HG02610 (cell line): ENCODE data around the gene SURF2.
"Not testable (repeated sequence)": the region's sequence is repeated elsewhere in the genome, so short reads cannot be mapped to it uniquely, and the experiment has no call there.

Source experiments
- ATAC-seq: cut with Tn5 transposase; IDR thresholded peaks from one replicate; pipeline ENCODE4 v1.9.1; 2021; ENCODE audit warnings: mild to moderate bottlenecking, moderate library complexity; ENCODE audit not compliant: unreplicated experiment

SURF2 gene

DNA sequence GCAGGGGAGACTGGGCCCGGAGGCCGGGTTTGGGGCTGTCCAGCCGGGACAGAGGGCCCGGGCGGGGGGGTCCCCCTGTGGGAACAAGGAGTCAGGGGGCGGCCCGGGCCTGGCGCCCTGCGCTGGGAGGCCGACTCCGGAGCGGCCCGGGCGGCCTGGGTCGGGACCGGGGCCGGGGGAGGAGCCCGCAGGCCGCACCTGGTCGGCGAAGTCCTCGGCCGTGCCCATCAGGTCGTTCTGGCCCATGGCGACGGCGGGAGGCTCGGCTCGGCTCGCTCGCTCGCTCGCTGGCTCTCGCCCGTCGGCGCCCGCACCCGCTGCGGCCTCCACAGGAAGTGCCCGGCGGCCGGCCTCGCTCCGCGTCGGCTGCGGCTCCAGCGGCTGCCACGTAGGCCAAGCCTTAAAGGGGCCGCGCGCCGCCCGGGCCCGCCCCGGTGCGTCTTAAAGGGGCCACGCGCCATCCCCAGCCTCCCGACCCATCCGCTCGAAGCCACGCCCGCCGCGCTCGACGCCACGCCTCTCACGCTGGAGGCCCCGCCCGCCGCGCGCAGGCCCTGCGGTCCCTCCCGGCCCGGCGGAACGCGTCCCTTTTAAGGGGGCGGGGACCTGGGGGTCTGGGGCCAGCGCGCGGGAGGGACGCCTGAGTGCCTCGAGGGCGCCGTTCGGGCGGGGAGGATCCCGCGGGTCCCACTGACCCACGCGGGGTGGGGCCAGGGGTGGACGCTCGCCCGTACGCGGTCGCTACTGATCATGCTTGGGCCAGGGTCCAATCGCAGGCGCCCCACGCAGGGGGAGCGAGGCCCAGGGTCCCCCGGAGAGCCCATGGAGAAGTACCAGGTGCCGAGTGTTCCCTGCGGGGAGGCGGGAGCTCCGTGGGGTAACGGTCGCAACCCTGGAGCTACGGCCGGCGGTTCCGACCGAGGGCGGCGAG lies 19.6 kb downstream of the SURF2 start, which contains the start of the genes STKLD1 and SURF4:
Gene STKLD1, plus strand, starts transcription at position 643 of the 931 bp plus-strand sequence. Its CDS starts 108 bp downstream, at position 751.
Gene SURF4, minus strand, starts transcription at position 337 of the 931 bp plus-strand sequence. Its CDS starts 91 bp downstream, at position 246.
- peak; percentile 87 for ATAC-seq

DNA sequence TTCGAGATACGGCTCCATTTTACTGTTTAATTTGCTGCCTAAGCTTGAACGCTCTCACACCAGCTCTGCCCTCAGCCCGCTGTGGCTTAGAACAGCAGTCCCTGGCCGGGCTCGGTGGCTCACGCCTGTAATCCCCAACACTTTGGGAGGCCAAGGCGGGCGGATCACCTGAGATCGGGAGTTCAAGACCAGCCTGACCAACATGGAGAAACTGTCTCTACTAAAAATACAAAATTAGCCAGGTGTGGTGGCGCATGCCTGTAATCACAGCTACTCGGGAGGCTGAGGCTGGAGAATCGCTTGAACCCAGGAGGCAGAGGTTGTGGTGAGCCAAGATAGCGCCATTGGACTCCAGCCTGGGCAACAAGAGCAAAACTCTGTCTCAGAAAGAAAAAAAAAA lies 20.9 kb downstream of the SURF2 start:
- not testable (repeated sequence) for ATAC-seq

DNA sequence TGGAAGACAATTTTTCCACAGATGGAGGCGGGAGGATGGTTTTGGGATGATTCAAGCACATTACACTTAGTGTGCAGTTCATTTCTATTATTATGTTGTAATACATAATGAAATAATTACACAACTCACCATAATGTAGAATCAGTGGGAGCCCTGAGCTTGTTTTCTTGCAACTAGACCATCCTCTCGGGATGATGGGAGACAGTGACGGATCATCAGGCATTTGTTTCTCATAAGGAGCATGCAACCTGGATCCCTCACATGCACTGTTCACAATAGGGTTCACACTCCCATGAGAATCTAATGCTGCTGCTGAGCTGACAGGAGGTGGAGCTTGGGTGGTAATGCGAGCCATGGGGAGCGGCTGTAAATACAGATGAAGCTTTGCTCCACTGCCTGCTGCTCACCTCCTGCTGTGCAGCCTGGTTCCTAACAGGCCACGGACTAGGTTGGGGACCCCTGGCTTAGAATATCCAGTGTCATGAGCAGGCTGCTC lies 21.4 kb downstream of the SURF2 start:
- ATAC-seq = no peak

- no peak for ATAC-seq
Measured at GRCh38 chr9:133378408-133378962, 22.1 kb downstream of the SURF2 start.

DNA sequence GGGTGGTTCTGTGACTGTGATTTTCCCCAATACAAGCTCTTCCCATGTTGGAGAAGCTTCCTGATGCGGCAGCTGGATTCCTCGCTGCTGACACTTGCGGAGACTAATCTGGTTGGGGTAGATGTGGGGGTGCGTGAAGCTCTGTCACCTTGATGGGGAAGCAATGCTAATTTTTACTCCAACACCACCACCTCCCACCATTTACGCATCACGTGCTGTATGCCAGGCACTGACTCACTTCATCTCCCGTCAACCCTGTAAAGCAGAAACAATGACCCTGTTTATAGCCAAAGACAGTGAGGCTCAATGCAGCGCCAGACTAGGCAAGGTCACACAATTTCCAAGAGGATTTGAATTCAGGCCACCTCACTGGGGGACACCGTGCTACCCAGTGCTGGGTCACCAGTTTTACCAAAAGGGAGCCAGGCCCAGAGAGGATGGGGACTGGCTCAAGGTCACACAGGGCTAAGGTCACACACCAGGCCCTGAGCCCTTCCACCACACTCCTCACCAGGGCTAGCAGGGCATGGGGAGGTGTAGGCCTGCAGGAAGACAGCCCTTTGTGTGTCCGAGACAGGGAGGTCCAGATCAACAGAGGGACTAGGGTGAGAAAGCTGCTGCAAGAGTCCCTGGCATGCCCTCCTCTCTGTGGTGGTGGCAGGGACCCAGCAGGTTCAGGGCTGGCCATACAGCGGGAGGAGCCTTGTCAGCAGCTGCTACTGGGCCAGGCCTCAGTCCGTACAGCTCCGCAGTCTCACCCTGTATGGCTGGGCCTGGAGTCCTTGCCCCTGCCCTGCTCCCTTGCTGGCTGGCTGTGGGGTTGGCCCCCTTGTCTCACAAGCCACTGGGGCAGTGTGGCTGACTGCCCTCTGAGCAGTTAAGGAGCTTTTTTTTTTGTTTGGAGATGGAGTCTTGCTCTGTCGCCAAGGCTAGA lies 23.1 kb downstream of the SURF2 start:
- no peak for ATAC-seq

DNA sequence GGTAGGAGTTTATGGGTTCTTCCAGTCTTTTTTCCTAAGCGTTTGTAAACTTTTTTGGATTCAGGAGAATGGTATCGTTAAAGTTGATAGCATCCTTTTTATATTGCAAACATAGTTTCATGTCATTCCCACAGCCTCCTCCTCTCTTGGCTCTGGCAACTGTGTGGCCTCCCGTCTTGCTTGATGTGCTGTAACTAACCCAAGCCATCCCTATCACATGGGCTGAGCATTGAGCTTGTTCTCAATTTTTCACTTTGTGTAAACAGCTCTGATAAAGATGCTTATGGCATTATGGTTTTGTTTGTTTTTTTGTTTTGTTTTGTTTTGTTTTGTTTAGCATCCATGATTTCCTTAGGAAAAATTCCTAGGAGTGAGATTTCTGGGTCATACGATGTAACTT lies 24.4 kb downstream of the SURF2 start:
- ATAC-seq = no peak

DNA sequence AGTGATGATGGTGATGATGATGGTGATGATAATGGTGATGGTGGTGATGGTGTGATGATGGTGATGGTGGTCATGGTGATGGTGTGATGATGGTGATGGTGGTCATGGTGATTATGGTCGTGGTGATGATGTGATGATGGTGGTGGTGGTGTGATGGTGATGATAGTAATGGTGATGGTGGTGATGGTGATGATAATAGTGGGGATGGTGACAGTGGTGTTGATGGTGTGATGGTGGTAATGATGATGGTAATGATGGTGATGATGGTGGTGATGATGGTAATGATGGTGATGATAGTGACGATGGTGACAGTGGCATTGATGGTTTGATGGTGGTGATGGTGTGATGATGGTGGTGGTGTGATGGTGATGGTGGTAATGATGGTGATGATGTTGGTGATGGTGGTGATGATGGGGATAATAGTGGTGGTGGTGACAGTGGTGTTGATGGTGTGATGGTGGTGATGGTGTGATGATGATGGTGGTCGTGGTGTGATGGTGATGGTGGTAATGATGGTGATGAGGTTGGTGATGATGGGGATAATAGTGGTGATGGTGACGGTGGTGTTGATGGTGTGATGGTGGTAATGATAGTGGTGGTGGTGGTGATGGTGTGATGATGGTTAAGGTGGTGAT lies 26.3 kb downstream of the SURF2 start:
- ATAC-seq = no peak

GRCh38 chr9:133383438-133383837 lies 27.1 kb downstream of the SURF2 start:
- no peak for ATAC-seq

DNA sequence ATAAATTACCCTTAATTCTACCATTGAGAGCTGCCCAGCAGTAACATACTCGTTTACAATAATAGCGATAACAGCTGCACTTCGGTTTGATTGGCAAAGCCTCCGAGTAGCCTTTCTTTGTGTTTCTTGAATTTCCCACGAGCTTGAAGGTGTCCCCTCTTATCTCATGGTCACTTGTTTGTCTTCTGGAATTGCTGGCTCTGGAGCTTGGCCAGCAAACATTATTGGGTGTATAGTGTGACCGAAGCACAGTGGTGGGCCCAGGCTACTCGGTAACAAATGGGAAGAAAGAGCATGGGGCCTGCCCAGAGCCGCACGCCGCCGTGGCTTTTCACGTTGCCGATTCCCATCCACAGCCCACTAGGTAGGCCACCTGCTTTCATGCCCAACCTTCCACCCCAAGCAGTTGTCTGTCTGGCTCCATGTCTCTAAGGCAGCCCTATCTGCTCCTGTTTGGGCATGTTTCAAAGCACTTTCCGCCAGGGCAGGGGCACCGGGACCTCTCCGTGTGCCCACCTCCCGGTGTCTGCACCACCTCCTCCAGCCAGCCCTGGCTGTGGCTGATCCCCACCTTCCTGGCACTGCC lies 28.5 kb downstream of the SURF2 start:
- no peak for ATAC-seq

- no peak for ATAC-seq
Measured at GRCh38 chr9:133385452-133385851, 29.1 kb downstream of the SURF2 start.

- ATAC-seq = no peak
Measured at GRCh38 chr9:133386338-133386737, 30.0 kb downstream of the SURF2 start.

DNA sequence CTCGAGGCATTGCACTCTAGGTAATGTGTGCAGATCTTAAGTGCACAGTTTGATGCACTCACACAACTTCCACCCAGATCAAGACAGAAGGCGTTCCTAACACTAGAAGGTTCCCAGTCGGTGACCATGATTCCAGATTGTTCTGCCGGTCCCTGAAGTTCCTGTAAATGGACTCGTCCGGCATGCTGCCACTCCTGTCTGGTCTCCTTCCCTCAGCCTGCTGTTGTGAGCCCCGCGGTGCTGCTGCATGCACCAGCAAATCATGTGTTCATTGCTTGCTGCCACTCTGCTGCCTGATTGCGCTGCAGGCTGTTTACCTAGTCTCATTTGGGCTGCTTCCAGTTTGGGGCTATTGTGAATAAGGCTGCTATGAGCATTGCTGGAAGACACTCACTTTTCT lies 31.3 kb downstream of the SURF2 start:
- no peak for ATAC-seq

- ATAC-seq = no peak
Measured at GRCh38 chr9:133389025-133389557, 32.7 kb downstream of the SURF2 start.

- ATAC-seq = no peak
Measured at GRCh38 chr9:133389562-133389961, 33.2 kb downstream of the SURF2 start.

- no peak for ATAC-seq
Measured at GRCh38 chr9:133390713-133391112, 34.4 kb downstream of the SURF2 start.

DNA sequence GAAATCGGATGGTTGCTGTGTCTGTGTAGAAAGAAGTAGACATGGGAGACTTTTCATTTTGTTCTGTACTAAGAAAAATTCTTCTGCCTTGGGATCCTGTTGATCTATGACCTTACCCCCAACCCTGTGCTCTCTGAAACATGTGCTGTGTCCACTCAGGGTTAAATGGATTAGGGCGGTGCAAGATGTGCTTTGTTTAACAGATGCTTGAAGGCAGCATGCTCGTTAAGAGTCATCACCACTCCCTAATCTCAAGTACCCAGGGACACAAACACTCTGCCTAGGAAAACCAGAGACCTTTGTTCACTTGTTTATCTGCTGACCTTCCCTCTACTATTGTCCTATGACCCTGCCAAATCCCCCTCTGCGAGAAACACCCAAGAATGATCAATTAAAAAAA lies 35.1 kb downstream of the SURF2 start:
- ATAC-seq = not testable (repeated sequence)

DNA sequence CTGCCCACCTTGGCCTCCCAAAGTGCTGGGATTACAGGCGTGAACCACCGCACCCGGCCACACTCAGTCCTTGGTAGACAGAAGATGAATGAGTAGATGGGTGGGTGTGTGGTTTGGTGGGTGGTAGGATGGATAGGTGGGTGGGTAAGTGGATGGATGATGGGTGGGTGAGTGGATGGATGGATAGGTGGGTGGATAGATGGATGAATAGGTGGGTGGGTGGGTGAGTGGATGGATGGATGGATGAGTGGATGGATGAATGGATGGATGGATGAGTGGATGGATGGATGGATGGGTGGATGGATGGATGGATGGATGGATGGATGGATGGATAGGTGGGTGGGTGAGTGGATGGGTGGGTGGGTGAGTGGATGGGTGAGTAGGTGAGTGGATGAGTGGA lies 36.0 kb downstream of the SURF2 start:
- ATAC-seq = not testable (repeated sequence)

- no peak for ATAC-seq
Measured at GRCh38 chr9:133393399-133393798, 37.0 kb downstream of the SURF2 start.

DNA sequence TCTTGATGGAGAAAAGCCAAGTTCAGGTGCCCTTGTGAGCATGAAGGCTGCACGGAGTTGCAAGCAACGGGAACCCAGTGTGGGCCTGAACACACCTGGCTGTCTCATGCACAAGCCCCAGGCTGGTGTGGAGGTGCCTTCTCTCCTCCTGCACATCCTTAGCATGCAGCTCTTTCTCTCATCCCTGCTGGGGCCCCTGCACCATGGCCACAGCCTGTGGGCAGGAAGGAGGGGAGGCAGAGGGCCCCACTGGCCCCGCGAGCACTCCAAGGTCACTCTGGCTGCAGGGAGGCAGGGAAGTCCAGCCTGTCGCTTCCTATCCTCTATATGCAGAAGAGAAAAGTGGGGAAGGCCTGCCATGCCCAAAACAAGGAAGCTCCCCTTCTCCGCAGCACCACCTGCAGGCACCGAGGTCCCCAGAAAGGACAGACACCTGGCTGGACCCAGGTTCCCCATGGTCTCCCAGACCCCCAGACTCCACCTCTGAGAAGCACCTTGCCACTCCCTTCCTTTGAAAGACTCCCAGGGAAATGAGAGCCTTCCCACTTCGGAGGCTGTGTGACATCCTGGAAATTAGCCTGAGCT lies 38.4 kb downstream of the SURF2 start:
- ATAC-seq = no peak
